ENCODE data around the gene SCN8A. TPM values are rescaled to one million over a fixed set of nuclear protein-coding genes. Genes with fewer than 3 reads are reported as not detected.
"Not testable (repeated sequence)": the region's sequence is repeated elsewhere in the genome, so short reads cannot be mapped to it uniquely, and the experiment has no call there.

SCN8A gene
- total RNA-seq, 1 donor from 2014 or later: 46.1 TPM

- FAIRE-seq (no peak), DNase-seq (ENCODE audit: low spot score in 2 of 2) (peak; percentile 61 to 68)
Measured at GRCh38 chr12:51823875-51824565, 233.0 kb downstream of the SCN8A start.

GRCh38 chr12:51825216-51825615 lies 234.2 kb downstream of the SCN8A start:
- DNase-seq (ENCODE audit: low spot score in 2 of 2) (no peak), FAIRE-seq (no peak)

DNA sequence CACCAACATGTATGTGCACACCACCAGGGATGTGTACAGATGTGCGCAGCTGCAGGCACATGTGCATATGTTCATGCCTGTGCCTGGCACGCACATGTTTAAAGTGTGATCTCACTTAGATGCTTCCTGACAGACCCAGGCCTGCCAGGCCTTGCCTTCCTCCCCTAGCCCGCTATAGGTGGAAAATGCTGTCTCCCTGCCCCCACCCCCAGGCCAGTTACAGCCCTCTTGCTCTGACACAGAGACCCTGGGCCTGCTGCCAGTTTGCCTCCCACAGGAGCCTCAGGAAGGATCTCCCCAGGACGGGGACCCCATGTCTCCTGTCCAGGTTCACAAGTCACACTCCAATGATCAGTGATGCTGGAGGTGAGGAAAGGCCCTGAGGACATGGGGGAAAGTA lies 235.8 kb downstream of the SCN8A start:
- DNase-seq (ENCODE audit: low spot score in 2 of 2): no peak
- no peak for FAIRE-seq

GRCh38 chr12:51827925-51828818 lies 237.1 kb downstream of the SCN8A start:
- no peak for FAIRE-seq
- DNase-seq (ENCODE audit: low spot score in 2 of 2): no peak

DNA sequence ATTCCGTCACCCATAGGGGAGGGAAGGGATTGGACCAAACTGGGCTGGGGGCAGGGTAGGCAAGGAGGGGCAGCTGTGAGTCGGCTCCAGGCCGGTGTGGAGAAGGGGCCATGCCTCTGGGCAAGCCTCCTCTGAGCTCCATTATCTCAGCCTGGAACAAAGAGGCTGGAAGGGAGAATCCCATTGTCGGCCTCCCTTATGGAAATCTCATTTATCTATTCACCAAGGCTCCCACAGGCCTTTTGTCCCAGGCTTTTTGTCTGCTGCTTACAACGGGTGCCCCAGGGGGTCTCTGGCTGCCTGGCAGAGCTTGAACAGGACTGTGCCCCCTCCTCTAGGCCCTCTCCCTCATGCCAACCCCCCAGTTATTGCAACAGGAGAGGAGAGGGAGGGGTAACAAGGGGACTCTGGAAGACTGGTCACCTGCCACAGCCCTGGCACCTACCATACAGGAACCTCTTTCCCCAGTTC lies 238.0 kb downstream of the SCN8A start:
- no peak for DNase-seq (ENCODE audit: low spot score in 2 of 2)
- no peak for FAIRE-seq

DNA sequence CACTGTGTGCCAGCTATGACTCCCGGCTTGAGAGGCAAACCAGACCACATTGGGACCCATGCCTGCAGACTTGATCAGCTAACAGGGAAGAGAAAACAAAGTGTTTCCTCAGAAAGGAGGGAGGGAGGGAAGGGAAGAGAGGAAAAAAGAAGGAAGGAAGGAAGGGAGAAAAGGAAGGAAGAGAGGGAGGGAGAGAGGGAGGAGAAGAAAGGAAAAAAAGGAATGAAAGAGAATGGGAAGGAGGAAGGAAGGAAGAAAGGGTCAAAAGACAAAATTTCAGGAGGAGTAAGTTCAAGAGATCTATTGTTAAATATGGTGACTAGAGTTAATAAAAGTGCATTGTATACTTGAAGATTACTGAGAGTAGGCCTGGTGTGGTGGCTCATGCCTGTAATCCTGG lies 238.6 kb downstream of the SCN8A start:
- DNase-seq (ENCODE audit: low spot score in 2 of 2): no peak
- no peak for FAIRE-seq

DNA sequence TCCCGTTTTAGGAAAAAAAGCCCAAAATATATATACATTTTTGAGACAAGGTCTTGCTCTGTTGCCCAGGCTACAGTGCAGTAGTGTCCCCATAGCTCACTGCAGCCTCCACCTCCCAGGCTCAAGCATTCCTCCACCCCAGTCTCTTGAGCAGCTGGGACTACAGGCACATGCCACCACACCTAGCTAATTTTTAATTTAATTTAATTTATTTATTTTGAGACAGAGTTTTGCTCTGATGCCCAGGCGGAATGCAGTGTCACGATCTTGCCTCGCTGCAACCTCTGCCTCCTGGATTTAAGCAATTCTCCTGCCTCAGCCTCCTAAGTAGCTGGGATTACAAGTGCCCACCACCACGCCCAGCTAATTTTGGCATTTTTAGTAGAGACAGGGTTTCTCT lies 240.8 kb downstream of the SCN8A start:
- FAIRE-seq: not testable (repeated sequence)

GRCh38 chr12:51832354-51833107 lies 241.5 kb downstream of the SCN8A start:
- no peak for DNase-seq (ENCODE audit: low spot score in 2 of 2)

More for the DNA sequence above, 240.8 kb downstream of the SCN8A start:
- DNase-seq (ENCODE audit: low spot score in 2 of 2): not testable (repeated sequence)

GRCh38 chr12:51833448-51834227 lies 242.6 kb downstream of the SCN8A start:
- no peak for FAIRE-seq

More at GRCh38 chr12:51832354-51833107, 241.5 kb downstream of the SCN8A start:
- no peak for FAIRE-seq

DNA sequence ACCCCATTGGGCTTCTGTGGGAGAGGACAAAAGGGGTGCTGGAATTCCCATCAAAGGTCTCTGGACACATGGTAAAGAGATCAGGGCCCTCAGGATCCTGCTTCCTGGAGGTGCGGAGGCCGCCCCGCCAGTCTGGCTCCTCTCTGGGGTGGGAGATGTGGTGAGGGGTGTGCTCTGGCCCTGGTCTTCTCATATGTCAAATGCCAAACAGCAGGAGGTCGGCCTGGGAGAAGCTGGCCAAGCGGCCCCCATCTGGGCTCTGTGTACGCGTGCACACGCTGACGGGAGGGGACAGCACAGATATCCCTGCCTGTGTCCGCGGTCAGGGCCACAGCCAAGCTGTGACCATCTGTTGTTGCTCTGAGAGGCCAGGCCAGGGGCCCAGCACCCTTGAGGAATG lies 243.4 kb downstream of the SCN8A start:
- FAIRE-seq (no peak), DNase-seq (ENCODE audit: low spot score in 2 of 2) (no peak)

More at GRCh38 chr12:51833448-51834227, 242.6 kb downstream of the SCN8A start:
- DNase-seq (ENCODE audit: low spot score in 2 of 2): no peak

DNA sequence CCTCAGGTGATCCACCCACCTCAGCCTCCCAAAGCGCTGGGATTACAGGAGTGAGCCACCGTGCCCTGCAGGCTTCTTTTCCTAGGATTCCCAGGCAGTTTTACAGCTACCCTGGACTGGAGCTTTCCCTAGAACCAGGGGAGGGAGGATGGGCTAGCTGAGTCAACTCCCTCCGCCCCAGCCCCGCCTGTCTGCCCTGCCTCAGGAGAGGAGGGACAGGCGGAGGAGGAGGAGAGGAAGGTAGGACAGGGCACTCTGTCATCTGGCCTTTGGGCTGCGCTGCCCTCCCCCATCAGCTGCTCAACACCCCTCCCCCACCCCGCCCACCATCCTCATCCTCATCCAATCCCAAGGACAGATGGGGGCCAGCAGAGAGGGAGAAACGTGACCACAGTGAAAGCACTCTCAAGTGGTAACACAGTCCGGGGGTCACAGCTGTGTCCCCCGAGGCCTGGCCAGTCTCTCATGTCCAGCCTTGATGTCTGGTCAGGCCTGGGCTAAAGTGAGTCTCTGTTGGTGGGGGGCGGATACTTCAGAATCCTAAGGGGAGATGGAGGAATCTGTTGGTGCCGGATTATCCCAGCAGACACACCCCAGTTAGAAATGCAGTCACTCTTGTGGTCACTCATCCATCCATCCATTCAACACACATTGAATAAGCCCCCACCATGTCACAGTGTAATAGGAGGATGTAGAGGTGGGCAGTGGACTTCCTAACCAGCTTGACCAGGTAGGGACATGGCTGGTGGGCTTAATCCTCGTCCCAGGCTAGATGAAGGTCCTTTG lies 245.2 kb downstream of the SCN8A start:
- FAIRE-seq (no peak), DNase-seq (ENCODE audit: low spot score in 2 of 2) (no peak)

GRCh38 chr12:51836827-51837173 lies 245.8 kb downstream of the SCN8A start:
- DNase-seq (ENCODE audit: low spot score in 2 of 2): no peak
- FAIRE-seq: no peak

GRCh38 chr12:51837286-51837685 lies 246.3 kb downstream of the SCN8A start:
- DNase-seq (ENCODE audit: low spot score in 2 of 2): no peak

DNA sequence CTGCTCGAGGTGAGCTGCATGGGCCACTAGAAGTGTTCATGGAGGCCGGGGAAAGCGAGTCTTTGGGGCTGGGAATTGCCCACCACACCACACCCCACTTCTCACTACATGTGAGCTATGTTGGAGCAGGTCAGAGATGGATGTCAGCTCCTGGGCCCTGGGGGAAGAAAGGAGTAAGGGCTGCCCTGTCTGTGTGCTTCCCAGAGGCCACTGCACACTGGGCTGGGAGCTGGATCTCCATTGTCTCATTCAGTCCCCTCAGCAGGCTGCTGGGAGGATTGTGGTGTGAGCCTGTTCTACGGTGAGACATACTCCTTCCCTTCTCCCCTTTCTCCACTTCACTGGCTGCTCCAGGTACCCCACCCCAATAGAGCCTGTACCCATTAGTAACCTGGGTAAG lies 247.0 kb downstream of the SCN8A start:
- DNase-seq (ENCODE audit: low spot score in 2 of 2) (no peak), FAIRE-seq (no peak)

More at GRCh38 chr12:51837286-51837685, 246.3 kb downstream of the SCN8A start:
- no peak for FAIRE-seq

GRCh38 chr12:51838762-51839161 lies 247.7 kb downstream of the SCN8A start:
- DNase-seq (ENCODE audit: low spot score in 2 of 2): no peak

GRCh38 chr12:51839310-51839947 lies 248.4 kb downstream of the SCN8A start:
- FAIRE-seq (no peak), DNase-seq (ENCODE audit: low spot score in 2 of 2) (no peak)

More at GRCh38 chr12:51838762-51839161, 247.7 kb downstream of the SCN8A start:
- FAIRE-seq: no peak

GRCh38 chr12:51840966-51841365 lies 249.9 kb downstream of the SCN8A start:
- DNase-seq (ENCODE audit: low spot score in 2 of 2): no peak
- no peak for FAIRE-seq

DNA sequence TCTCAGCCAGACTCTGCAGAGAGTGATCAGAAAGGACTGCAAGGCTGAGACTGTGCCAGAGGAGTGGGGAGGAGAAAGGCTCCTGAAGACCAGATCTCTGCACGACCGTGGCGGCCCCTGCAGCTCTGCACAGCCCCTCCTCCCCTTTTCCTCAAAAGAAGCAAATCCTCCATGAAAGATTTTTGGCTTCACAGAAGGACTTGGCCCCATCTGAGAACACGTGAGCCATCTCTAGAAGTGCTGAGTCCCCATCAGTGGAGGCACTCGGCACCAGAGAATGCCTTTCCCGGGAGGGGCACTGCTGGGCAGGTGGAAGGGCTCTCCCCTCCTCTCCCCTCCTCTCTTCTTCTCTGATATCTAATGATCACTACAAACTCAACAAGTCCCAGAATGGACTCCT lies 250.7 kb downstream of the SCN8A start:
- DNase-seq (ENCODE audit: low spot score in 2 of 2): no peak
- FAIRE-seq: no peak

DNA sequence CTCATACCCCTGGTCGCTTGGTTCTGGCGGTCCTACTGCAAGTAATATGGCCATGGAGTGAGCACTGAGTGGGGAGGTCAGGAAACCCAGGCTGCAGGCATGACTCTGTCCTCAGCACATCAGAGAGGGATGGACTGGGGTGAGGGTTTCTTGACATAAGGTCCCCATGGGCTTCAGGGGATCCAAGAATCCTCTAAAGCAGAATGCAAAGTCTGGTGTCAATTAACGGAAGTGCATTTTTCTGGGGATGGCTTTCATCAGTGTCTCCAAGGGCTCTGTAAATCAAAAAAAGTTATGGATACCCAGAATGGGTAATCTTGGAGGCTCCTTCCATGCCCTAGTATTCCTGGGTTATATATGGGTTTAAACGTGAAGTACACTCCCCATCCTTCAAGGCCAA lies 253.8 kb downstream of the SCN8A start:
- no peak for DNase-seq (ENCODE audit: low spot score in 2 of 2)

More for the DNA sequence above, 253.8 kb downstream of the SCN8A start:
- FAIRE-seq: no peak

All from frontal cortex (tissue), 4 donors.